HG03159 (cell line): ENCODE measurements around the gene SERGEF.

ENCODE experiments used
- ATAC-seq: cut with Tn5 transposase; IDR thresholded peaks from one replicate; pipeline ENCODE4 v1.9.1; 2021; ENCODE audit warnings: mild to moderate bottlenecking, moderate library complexity; ENCODE audit not compliant: unreplicated experiment

The SERGEF gene

GRCh38 chr11:17760102-17761029, 252.5 kb downstream of the SERGEF start:
- peak; percentile 73 for ATAC-seq

- no peak for ATAC-seq
Measured at GRCh38 chr11:17755891-17756290, 257.0 kb downstream of the SERGEF start.

DNA sequence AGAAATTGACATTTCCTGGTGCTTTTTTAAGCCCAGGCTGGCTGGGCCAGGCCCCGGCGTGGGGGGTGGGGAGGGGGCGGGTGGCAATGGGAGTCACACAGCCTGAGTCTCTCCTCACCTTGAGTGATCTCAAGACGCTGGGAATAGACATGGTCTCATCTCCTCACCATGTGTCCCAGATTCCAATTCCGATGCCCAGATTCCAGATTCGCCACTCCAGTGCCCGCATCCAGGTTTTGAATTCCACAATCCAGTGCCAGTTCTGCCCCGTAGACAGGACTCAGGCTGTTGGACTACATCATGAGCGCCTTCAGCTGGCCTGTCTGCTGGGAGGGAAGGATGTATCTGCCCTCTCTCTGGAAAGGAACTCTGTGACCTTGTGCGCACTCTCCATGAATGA, 259.2 kb downstream of the SERGEF start:
- no peak for ATAC-seq

DNA sequence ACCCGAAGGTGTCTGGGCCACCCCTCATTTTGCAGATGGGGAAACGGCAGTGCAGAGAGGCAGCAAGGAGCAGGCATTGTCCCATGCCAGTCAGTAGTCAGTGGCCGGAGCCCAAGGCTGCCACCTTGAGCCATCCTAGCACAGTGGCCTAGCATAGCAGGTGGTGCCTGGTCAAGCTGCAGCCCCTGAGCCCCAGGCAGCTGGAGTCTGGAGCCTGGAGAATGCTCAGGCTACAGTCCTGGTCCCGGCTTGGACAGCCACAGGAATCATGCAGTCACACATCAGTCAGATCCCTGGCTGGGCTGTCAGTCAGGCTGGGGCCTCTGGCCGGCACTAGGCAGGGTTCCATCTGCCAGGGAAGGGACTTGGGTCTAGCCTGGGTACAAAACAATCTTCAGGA, 259.7 kb downstream of the SERGEF start:
- no peak for ATAC-seq

GRCh38 chr11:17752144-17752543, 260.7 kb downstream of the SERGEF start:
- ATAC-seq, result no peak

- ATAC-seq, result no peak
Measured at GRCh38 chr11:17751558-17751957, 261.3 kb downstream of the SERGEF start.

DNA sequence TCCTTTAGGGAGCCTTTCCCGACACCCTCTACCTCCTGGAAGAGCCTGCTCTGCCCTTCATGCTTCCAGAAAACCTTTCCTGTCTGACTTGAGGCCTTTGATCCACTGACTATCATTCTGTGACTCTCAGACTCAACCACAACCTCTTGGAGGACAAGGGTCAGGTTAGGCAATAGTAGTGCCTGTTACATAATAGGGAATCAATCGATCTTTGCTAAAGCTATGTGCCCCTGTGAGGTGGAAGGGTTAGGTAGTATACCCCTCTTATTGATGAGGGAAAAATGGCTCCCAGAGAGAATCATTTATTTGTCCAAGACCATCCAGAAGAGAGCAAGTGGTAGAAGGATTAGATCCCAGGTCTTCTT, 262.1 kb downstream of the SERGEF start:
- ATAC-seq, result no peak

GRCh38 chr11:17750013-17750800, 262.6 kb downstream of the SERGEF start:
- no peak for ATAC-seq

- no peak for ATAC-seq
Measured at GRCh38 chr11:17748761-17749721, 263.8 kb downstream of the SERGEF start.

DNA sequence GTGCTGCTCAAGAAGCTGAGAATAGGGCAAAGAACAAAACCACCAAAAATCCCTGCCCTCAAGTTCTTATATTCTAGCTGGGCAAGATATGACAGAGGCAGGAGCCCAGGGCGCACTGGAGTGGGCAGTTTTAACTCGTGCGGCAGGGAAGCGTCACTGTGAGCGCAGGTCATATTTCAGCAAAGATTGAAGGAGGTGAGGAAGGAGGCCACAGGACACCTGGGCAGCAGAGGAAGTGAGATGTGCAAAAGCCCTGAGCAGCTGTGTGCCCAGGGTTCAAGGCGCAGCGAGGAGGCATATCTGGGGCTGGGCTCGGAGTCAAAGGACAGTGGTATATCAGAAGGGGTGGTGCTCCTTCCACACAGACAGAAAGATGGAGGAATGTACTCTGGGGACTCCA, 264.8 kb downstream of the SERGEF start:
- no peak for ATAC-seq

- no peak for ATAC-seq
Measured at GRCh38 chr11:17747131-17747955, 265.5 kb downstream of the SERGEF start.

GRCh38 chr11:17746096-17746495, 266.8 kb downstream of the SERGEF start:
- no peak for ATAC-seq

GRCh38 chr11:17745023-17745772, 267.6 kb downstream of the SERGEF start:
- ATAC-seq, result no peak

- no peak for ATAC-seq
Measured at GRCh38 chr11:17744151-17744940, 268.5 kb downstream of the SERGEF start.

GRCh38 chr11:17743808-17744119, 269.1 kb downstream of the SERGEF start:
- no peak for ATAC-seq

- ATAC-seq, result no peak
Measured at GRCh38 chr11:17743026-17743807, 269.6 kb downstream of the SERGEF start.

DNA sequence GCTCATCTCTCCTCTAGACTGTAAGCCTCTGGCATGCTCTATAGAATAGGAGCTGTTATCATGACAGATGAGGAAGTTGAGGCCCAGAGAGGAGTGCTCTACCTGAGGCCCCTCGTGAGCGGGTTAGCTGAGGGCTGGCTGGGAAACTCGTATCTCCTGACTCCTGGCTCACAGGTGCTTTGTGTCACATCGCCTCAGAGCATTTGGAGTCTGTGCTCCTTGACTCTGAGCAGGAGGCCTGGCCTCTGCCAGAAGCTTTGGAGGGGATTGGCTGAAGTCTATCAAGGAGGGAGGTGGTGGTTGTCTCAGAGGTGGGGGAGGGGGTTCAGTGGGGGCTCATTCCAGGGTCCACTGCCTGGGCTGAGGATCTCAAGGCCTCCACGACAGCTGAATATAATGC, 270.8 kb downstream of the SERGEF start:
- ATAC-seq, result no peak

DNA sequence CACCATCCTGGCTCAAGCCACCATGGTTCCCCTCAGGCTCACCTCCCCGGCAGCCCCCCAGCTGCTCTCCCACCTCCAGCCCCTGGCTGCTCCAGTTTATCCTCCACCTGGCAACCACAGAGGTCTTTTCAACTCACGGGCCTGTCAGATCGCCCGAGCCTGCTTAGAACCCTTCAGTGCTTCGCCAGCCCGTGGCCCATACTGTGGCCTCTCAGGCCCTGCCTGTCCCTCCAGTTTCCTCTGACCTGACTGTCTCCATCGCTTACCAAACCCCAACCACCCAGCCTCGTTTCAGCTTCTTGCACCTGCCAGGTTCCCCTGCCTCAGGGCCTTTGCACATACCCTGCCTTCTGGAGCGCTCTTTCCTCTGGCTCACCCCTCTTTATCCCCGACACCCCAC, 271.4 kb downstream of the SERGEF start:
- no peak for ATAC-seq
